Retinal pigment epithelial cell (primary cell): ENCODE data around the gene ELMO1.
A peak's percentile ranks its signal among the peaks of the same experiment; 100 is the strongest.

Experiments
- DNase-seq: peaks from one replicate; pipeline ENCODE4 v3.0.0-alpha.2; 2010; ENCODE audit warnings: low read depth
- H3K4me3 ChIP-seq: 2 replicates; pipeline ENCODE4 v1.5.1; 2011; ENCODE audit warnings: mild to moderate bottlenecking, low read length, control low read depth, moderate library complexity
- CTCF ChIP-seq: conservative IDR thresholded peaks from 2 replicates; pipeline ENCODE4 v1.5.1; 2011; ENCODE audit warnings: low read depth, low read length, control low read depth, inconsistent platforms

ELMO1 gene

GRCh38 chr7:37449621-37450020, 957 bp upstream of the ELMO1 start:
- no peak for TF ChIP-seq CTCF
- no peak for DNase-seq
- no peak overlapping the region for H3K4me3 ChIP-seq

- TF ChIP-seq CTCF = no peak
- no peak for DNase-seq
- H3K4me3 ChIP-seq = peak overlapping the region; percentile 35
Observed at GRCh38 chr7:37448011-37448635, 541 bp downstream of the ELMO1 start.

GRCh38 chr7:37446371-37446770, 2.3 kb downstream of the ELMO1 start:
- DNase-seq = no peak
- H3K4me3 ChIP-seq = no peak overlapping the region
- no peak for TF ChIP-seq CTCF

GRCh38 chr7:37445790-37446189, 2.9 kb downstream of the ELMO1 start:
- no peak for DNase-seq
- no peak for TF ChIP-seq CTCF
- H3K4me3 ChIP-seq = no peak overlapping the region

- no peak overlapping the region for H3K4me3 ChIP-seq
- DNase-seq = no peak
- no peak for TF ChIP-seq CTCF
Observed at GRCh38 chr7:37445064-37445723, 3.5 kb downstream of the ELMO1 start.

GRCh38 chr7:37443627-37444026, 5.0 kb downstream of the ELMO1 start:
- no peak for DNase-seq

More at GRCh38 chr7:37443627-37444026, 5.0 kb downstream of the ELMO1 start:
- no peak for TF ChIP-seq CTCF
- no peak overlapping the region for H3K4me3 ChIP-seq
